IPS-NIHi7 (cell line): ENCODE data around the gene HSPA1A.

Experiments used
- DNase-seq: peaks from one replicate; pipeline ENCODE4 v3.0.0; 2012; ENCODE audit warnings: mixed read lengths; ENCODE audit errors: extremely low spot score

Gene HSPA1A

GRCh38 chr6:31865205-31866118 lies 50.1 kb downstream of the HSPA1A start:
- no peak for DNase-seq
